Ovary (tissue), 9 donors: ENCODE results near the gene CSTA. TPM values are rescaled to one million over a fixed set of nuclear protein-coding genes. Genes with fewer than 3 reads are reported as not detected.

Experiments
- DNase-seq, 5 donors: peaks; one replicate each; pipeline ENCODE4 v3.0.0-alpha.2; 2019 to 2020
- H3K27ac ChIP-seq, 2 donors: fragments of 200-600 bp; one replicate each; pipeline versions ENCODE4 v1.5.1 to v1.8.0; 2019 to 2022
- H3K27me3 ChIP-seq: fragments of 200-600 bp; one replicate; pipeline ENCODE4 v1.8.0; 2022
- H3K36me3 ChIP-seq: fragments of 200-600 bp; sonication (generic); one replicate; pipeline ENCODE4 v1.5.1; 2019
- H3K4me1 ChIP-seq: one replicate; pipeline ENCODE4 v1.8.1; 2013; ENCODE audit warnings: mild to moderate bottlenecking, moderate library complexity; ENCODE audit not compliant: insufficient read depth
- H3K4me3 ChIP-seq: fragments of 200-600 bp; sonication (generic); one replicate; pipeline ENCODE4 v1.5.1; 2017
- H3K9me3 ChIP-seq, 2 donors: fragments of 200-600 bp in 1 of 2; sonication (generic) in 1 of 2; one replicate each; pipeline versions ENCODE4 v1.5.1 to v1.8.1; 2013 to 2019; ENCODE audit warnings: mild to moderate bottlenecking in 1 of 2, moderate library complexity in 1 of 2
- CTCF ChIP-seq, 3 donors: fragments of 450-650 bp in 2 of 3; fragments of 200-600 bp in 1 of 3; IDR thresholded peaks; one replicate each; pipeline versions ENCODE4 v1.5.1 to v1.8.0; 2016 to 2022; ENCODE audit warnings: antibody characterized with exemption in 3 of 3, mild to moderate bottlenecking in 1 of 3
- EP300 ChIP-seq: sonication (generic); formaldehyde crosslinking; IDR thresholded peaks from one replicate; pipeline ENCODE4 v1.6.1; 2017; ENCODE audit warnings: antibody characterized with exemption
- POLR2A ChIP-seq: fragments of 450-650 bp; IDR thresholded peaks from one replicate; pipeline ENCODE4 v1.6.1; 2017; ENCODE audit warnings: antibody characterized with exemption, mild to moderate bottlenecking, moderate library complexity
- WGBS, 3 donors: extraction: QIAGEN DNeasy Blood & Tissue Kit in 1 of 3; methylation state at CpG; one replicate each; pipeline versions ENCODE4 v1.1.5 to v1.1.7; 2013 to 2017; 5-methylcytosine and 5-hydroxymethylcytosine counted together
- intact Hi-C, 4 donors: fragments of 100-400 bp; cut with DNase I; formaldehyde crosslinking; loops; one replicate each; pipeline versions ENCODE4 v1.11.0 to v1.15.1; 2022 to 2023
- polyA plus RNA-seq, 2 donors: library from polyadenylated mRNA; stranded (reverse); fragments of 200-250 nt in 1 of 2; fragments of 350-450 nt in 1 of 2; fragmentation: Illumina TruSeq in 1 of 2; extraction: RNeasy Lipid Tissue Mini Kit (QIAGEN cat#74804) in 1 of 2; gene quantifications; one replicate each; pipeline ENCODE4 v1.2.3, GENCODE V29; 2013 to 2014
- total RNA-seq, 7 donors: library from RNA; depleted of rRNA in 2 of 7; stranded (reverse); fragments of >200 nt in 2 of 7; fragmentation: NEBNext Ultra II Directional in 3 of 7; extraction: Animal tissue kit (Norgen Biotek cat#: 25700) in 3 of 7; gene quantifications; one replicate each; pipeline versions ENCODE4 v1.1.0 to v1.2.4, GENCODE V29; 2016 to 2023
- donor health status: DM: no; HTN: no; CAD: no; lungs with moderate emphysema.
- donor health status: DM: no; HTN: no; CAD: no.
- donor health status: Bipolar disorder and iron deficiency.
- donor health status: DM: yes; HTN: yes; CAD: no.
- donor health status: DM: no; HTN: no; CAD: no.
- donor health status: DM: yes; HTN: yes; CAD: no.

CSTA gene
- total and polyA plus RNA-seq, 9 donors = 5.8 to 43.9 (median 13.2) TPM

- TF ChIP-seq POLR2A = no peak
- no peak overlapping the region for H3K27ac ChIP-seq
- no peaks in the 10 kb centered on the region for H3K9me3 ChIP-seq
- H3K4me3 ChIP-seq = no peak overlapping the region
- intact Hi-C loops = no loop called here
- DNase-seq = no peak
- H3K27me3 ChIP-seq = no peaks in the 10 kb centered on the region
- H3K4me1 ChIP-seq = no peaks in the 10 kb centered on the region
- 80 to 88% (median 81%) methylated on average over 3 of the region's 3 CpGs for WGBS, 3 donors
- no peaks in the 10 kb centered on the region for H3K36me3 ChIP-seq
Observed at GRCh38 chr3:122313281-122313680, 11.8 kb upstream of the CSTA start.

- Histone ChIP-seq H3K36me3 (no peaks in the 10 kb centered on the region), H3K27ac (no peak overlapping the region), H3K4me3 (no peak overlapping the region), H3K9me3 (no peaks in the 10 kb centered on the region), H3K4me1 (no peaks in the 10 kb centered on the region), H3K27me3 (no peaks in the 10 kb centered on the region)
- TF ChIP-seq EP300 (no peak), CTCF (IDR thresholded peaks at IDR 0.05) (no peak), POLR2A (no peak)
- WGBS, 3 donors = 81 to 88% (median 88%) methylated on average over 2 of the region's 2 CpGs
- intact Hi-C loops = no loop called here
- no peak for DNase-seq
Observed at GRCh38 chr3:122314228-122314876, 10.7 kb upstream of the CSTA start.

- no peak for TF ChIP-seq EP300
- H3K9me3 ChIP-seq = no peaks in the 10 kb centered on the region
- H3K27me3 ChIP-seq = no peaks in the 10 kb centered on the region
- intact Hi-C loops = no loop called here
- H3K36me3 ChIP-seq = no peaks in the 10 kb centered on the region
- H3K4me3 ChIP-seq = no peak overlapping the region
- H3K27ac ChIP-seq = no peak overlapping the region
- WGBS, 3 donors = 44 to 59% (median 50%) methylated on average over 4 of the region's 4 CpGs
- no peaks in the 10 kb centered on the region for H3K4me1 ChIP-seq
- DNase-seq = no peak
Observed at GRCh38 chr3:122315619-122316018, 9.4 kb upstream of the CSTA start.

- no peaks in the 10 kb centered on the region for H3K4me1 ChIP-seq
- no peaks in the 10 kb centered on the region for H3K27me3 ChIP-seq
- H3K4me3 ChIP-seq = no peak overlapping the region
- DNase-seq = no peak
- WGBS, 3 donors = 76 to 87% (median 82%) methylated on average over 5 of the region's 5 CpGs
- no peaks in the 10 kb centered on the region for H3K36me3 ChIP-seq
- TF ChIP-seq CTCF (IDR thresholded peaks at IDR 0.05) = no peak
- no peak for TF ChIP-seq POLR2A
- intact Hi-C loops = no loop called here
- H3K27ac ChIP-seq = no peak overlapping the region
- no peaks in the 10 kb centered on the region for H3K9me3 ChIP-seq
Observed at GRCh38 chr3:122316368-122316767, 8.7 kb upstream of the CSTA start.

GRCh38 chr3:122318620-122319019 lies 6.4 kb upstream of the CSTA start:
- DNase-seq = no peak
- Histone ChIP-seq H3K4me1 (no peaks in the 10 kb centered on the region), H3K4me3 (no peak overlapping the region), H3K27ac (no peak overlapping the region), H3K27me3 (no peaks in the 10 kb centered on the region), H3K9me3 (no peaks in the 10 kb centered on the region), H3K36me3 (no peaks in the 10 kb centered on the region)
- intact Hi-C loops = no loop called here
- 91 to 93% (median 93%) methylated on average over 2 of the region's 2 CpGs for WGBS, 3 donors
- TF ChIP-seq EP300 = no peak
- no peak for TF ChIP-seq POLR2A
- TF ChIP-seq CTCF (IDR thresholded peaks at IDR 0.05) = no peak
